Neural cell (in vitro differentiated cells): ENCODE measurements around the gene OSBPL5. TPM values are rescaled to one million over a fixed set of nuclear protein-coding genes. Genes with fewer than 3 reads are reported as not detected.

Experiments
- H2AFZ ChIP-seq: fragments of 200-600, 300-800 bp; sonication (generic), shearing (Covaris generic); 2 replicates; pipeline ENCODE4 v1.6.0; 2014; ENCODE audit warnings: low read depth, mild to moderate bottlenecking, antibody characterized with exemption, low read length, moderate library complexity
- H3F3A ChIP-seq: fragments of 200-600 bp; shearing (Covaris generic); 2 replicates; pipeline ENCODE4 v1.6.1; 2016; ENCODE audit warnings: mild to moderate bottlenecking, moderate library complexity, mixed read lengths, antibody characterized with exemption, low read length; ENCODE audit not compliant: insufficient read depth, poor library complexity, severe bottlenecking
- H3K27ac ChIP-seq: fragments of 200-600, 300-800 bp; sonication (generic), shearing (Covaris generic); 2 replicates; pipeline ENCODE4 v1.5.1; 2014; ENCODE audit warnings: mild to moderate bottlenecking, low read length, moderate library complexity
- H3K27me3 ChIP-seq: fragments of 300-800, 200-600 bp; sonication (generic), shearing (Covaris generic); 2 replicates; pipeline ENCODE4 v1.6.0; 2014; ENCODE audit warnings: mild to moderate bottlenecking, low read depth, low read length, moderate library complexity; ENCODE audit not compliant: insufficient read depth
- H3K36me3 ChIP-seq: fragments of 300-800, 200-600 bp; sonication (generic), shearing (Covaris generic); 2 replicates; pipeline ENCODE4 v1.5.1; 2014; ENCODE audit warnings: mild to moderate bottlenecking, antibody characterized with exemption, low read length, moderate library complexity; ENCODE audit not compliant: insufficient read depth
- H3K4me2 ChIP-seq: fragments of 300-800, 200-600 bp; sonication (generic), shearing (Covaris generic); 2 replicates; pipeline ENCODE4 v1.6.0; 2014; ENCODE audit warnings: mild to moderate bottlenecking, low read length
- H3K4me3 ChIP-seq: fragments of 300-800, 200-600 bp; sonication (generic), shearing (Covaris generic); 2 replicates; pipeline ENCODE4 v1.5.1; 2014; ENCODE audit warnings: mild to moderate bottlenecking, low read length, moderate library complexity
- H3K79me2 ChIP-seq: fragments of 200-600 bp; shearing (Covaris generic); replicated peaks from 2 replicates; pipeline ENCODE4 v1.6.0; 2014; ENCODE audit warnings: mild to moderate bottlenecking, low read length, moderate library complexity; ENCODE audit not compliant: insufficient read depth
- H3K9ac ChIP-seq: fragments of 300-800, 200-600 bp; sonication (generic), shearing (Covaris generic); 2 replicates; pipeline ENCODE4 v1.6.1; 2016; ENCODE audit warnings: mild to moderate bottlenecking, low read length, mixed read lengths
- H3K9me2 ChIP-seq: fragments of 200-600 bp; shearing (Covaris generic); 2 replicates; pipeline ENCODE4 v1.6.1; 2016; ENCODE audit warnings: mild to moderate bottlenecking, low read length, mixed read lengths; ENCODE audit not compliant: insufficient read depth
- H3K9me3 ChIP-seq: fragments of 200-600, 300-800 bp; sonication (generic), shearing (Covaris generic); 2 replicates; pipeline ENCODE4 v1.6.1; 2016; ENCODE audit warnings: mild to moderate bottlenecking, mixed run types, low read length, moderate library complexity, mixed read lengths
- H4K20me1 ChIP-seq: fragments of 200-600 bp; shearing (Covaris generic); 2 replicates; pipeline ENCODE4 v1.6.1; 2016; ENCODE audit warnings: mild to moderate bottlenecking, mixed run types; ENCODE audit not compliant: insufficient read depth
- EP300 ChIP-seq: fragments of 450-650 bp; conservative IDR thresholded peaks from 2 replicates; pipeline ENCODE4 v1.6.1; 2014; ENCODE audit warnings: antibody characterized with exemption, mild to moderate bottlenecking, moderate library complexity; ENCODE audit not compliant: poor library complexity, severe bottlenecking
- EZH2 ChIP-seq: fragments of 200-600, 300-800 bp; shearing (Covaris generic), sonication (generic); IDR thresholded peaks from 2 replicates; pipeline ENCODE4 v1.6.1; 2014; ENCODE audit warnings: antibody characterized with exemption, low read length, borderline replicate concordance, mild to moderate bottlenecking; ENCODE audit not compliant: insufficient read depth, poor library complexity, severe bottlenecking
- MXI1 ChIP-seq: fragments of 450-650 bp; conservative IDR thresholded peaks from 2 replicates; pipeline ENCODE4 v1.6.1; 2014; ENCODE audit warnings: antibody characterized with exemption, mild to moderate bottlenecking; ENCODE audit not compliant: poor library complexity, severe bottlenecking
- POLR2AphosphoS5 ChIP-seq: IDR thresholded peaks from 2 replicates; pipeline ENCODE4 v1.6.1; 2012
- RAD21 ChIP-seq: fragments of 450-650 bp; conservative IDR thresholded peaks from 2 replicates; pipeline ENCODE4 v1.6.1; 2014; ENCODE audit warnings: antibody characterized with exemption, mild to moderate bottlenecking, moderate library complexity
- REST ChIP-seq: IDR thresholded peaks from 2 replicates; pipeline ENCODE4 v1.6.1; 2012; ENCODE audit warnings: borderline replicate concordance
- SMC3 ChIP-seq: fragments of 450-650 bp; conservative IDR thresholded peaks from 2 replicates; pipeline ENCODE4 v1.6.1; 2014; ENCODE audit warnings: antibody characterized with exemption, mild to moderate bottlenecking, moderate library complexity; ENCODE audit not compliant: poor library complexity
- TAF1 ChIP-seq: IDR thresholded peaks from 2 replicates; pipeline ENCODE4 v1.6.1; 2012; ENCODE audit warnings: low read depth
- polyA plus RNA-seq: library from polyadenylated mRNA; depleted of rRNA; stranded (reverse); fragments of >200 nt; gene quantifications from 2 replicates; pipeline ENCODE4 v1.2.3, GENCODE V29; 2014
- TF ChIP-seq, protein P1 (sequence below): fragments of 450-650 bp; IDR thresholded peaks from 2 replicates; pipeline ENCODE4 v1.5.1; 2014; ENCODE audit warnings: antibody characterized with exemption, mild to moderate bottlenecking, moderate library complexity; ENCODE audit not compliant: poor library complexity, severe bottlenecking

The OSBPL5 gene
- polyA plus RNA-seq, 1 donor from 2014 or later, result 49.1 TPM

DNA sequence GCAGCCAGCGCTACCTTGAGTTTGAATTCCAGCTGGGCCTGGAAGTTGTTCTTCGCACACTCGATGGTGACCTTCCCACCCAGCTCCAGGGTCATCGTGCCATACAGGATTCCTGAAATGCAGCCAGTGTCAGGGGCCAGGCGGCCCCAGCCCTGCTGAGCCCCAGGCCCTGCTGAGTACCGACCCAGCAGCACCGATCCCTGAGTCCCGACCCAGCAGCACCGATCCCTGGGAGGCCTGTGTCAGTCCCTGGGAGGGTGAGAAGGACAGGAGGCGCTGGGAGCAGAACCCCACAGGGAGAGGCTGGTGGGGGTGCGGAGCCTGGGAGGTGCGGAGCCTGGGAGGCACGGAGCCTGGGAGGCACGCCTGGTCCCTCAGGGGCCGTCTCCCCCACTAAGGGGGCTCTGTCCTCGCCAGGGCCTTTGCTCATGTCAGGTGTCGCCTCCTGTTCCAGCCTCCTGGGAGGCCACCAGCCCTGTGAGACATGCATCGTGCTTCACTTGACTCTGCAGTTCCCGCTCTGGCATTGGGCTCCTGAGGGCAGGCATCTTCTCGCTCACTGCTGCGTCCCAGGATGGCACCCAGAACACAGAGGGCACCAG, 70.8 kb downstream of the OSBPL5 start:
- no peak overlapping the region for H3K9ac ChIP-seq
- no peaks in the 10 kb centered on the region for H3F3A ChIP-seq
- no peaks in the 10 kb centered on the region for H3K9me3 ChIP-seq
- H3K4me3 ChIP-seq, result no peak overlapping the region
- no peak overlapping the region for H2AFZ ChIP-seq
- H3K36me3 ChIP-seq, result no peaks in the 10 kb centered on the region
- no peaks in the 10 kb centered on the region for H3K27me3 ChIP-seq
- H3K27ac ChIP-seq, result no peak overlapping the region
- TF ChIP-seq REST, result no peak
- TF ChIP-seq TAF1, result no peak
- TF ChIP-seq EZH2, result no peak
- TF ChIP-seq, protein P1, sequence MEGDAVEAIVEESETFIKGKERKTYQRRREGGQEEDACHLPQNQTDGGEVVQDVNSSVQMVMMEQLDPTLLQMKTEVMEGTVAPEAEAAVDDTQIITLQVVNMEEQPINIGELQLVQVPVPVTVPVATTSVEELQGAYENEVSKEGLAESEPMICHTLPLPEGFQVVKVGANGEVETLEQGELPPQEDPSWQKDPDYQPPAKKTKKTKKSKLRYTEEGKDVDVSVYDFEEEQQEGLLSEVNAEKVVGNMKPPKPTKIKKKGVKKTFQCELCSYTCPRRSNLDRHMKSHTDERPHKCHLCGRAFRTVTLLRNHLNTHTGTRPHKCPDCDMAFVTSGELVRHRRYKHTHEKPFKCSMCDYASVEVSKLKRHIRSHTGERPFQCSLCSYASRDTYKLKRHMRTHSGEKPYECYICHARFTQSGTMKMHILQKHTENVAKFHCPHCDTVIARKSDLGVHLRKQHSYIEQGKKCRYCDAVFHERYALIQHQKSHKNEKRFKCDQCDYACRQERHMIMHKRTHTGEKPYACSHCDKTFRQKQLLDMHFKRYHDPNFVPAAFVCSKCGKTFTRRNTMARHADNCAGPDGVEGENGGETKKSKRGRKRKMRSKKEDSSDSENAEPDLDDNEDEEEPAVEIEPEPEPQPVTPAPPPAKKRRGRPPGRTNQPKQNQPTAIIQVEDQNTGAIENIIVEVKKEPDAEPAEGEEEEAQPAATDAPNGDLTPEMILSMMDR, result no peak
- TF ChIP-seq RAD21, result no peak
- no peak for TF ChIP-seq MXI1
- no peak for TF ChIP-seq POLR2AphosphoS5
- no peak for TF ChIP-seq EP300
- TF ChIP-seq SMC3, result no peak
- H3K79me2 ChIP-seq, result no peaks in the 10 kb centered on the region
- no peak overlapping the region for H3K4me2 ChIP-seq
- no peaks in the 10 kb centered on the region for H4K20me1 ChIP-seq
- no peaks in the 10 kb centered on the region for H3K9me2 ChIP-seq

- H3K4me2 ChIP-seq, result no peak overlapping the region
- no peaks in the 10 kb centered on the region for H3F3A ChIP-seq
- H3K9me3 ChIP-seq, result no peaks in the 10 kb centered on the region
- H3K4me3 ChIP-seq, result no peak overlapping the region
- no peaks in the 10 kb centered on the region for H3K36me3 ChIP-seq
- no peaks in the 10 kb centered on the region for H3K79me2 ChIP-seq
- no peaks in the 10 kb centered on the region for H4K20me1 ChIP-seq
- TF ChIP-seq MXI1 (no peak), RAD21 (no peak), TAF1 (no peak), EP300 (no peak), POLR2AphosphoS5 (no peak), EZH2 (no peak), REST (no peak), SMC3 (no peak)
- TF ChIP-seq, protein P1, result no peak
- no peaks in the 10 kb centered on the region for H3K27me3 ChIP-seq
- no peak overlapping the region for H3K9ac ChIP-seq
- H3K27ac ChIP-seq, result no peak overlapping the region
- H3K9me2 ChIP-seq, result no peaks in the 10 kb centered on the region
- H2AFZ ChIP-seq, result no peak overlapping the region
Measured at GRCh38 chr11:3093281-3094191, 71.6 kb downstream of the OSBPL5 start.
